Retinal pigment epithelial cell (primary cell): Measurements from ENCODE around the gene ASIC1.

Source experiments
- DNase-seq: peaks from one replicate; pipeline ENCODE4 v3.0.0-alpha.2; 2010; ENCODE audit warnings: low read depth
- H3K4me3 ChIP-seq: 2 replicates; pipeline ENCODE4 v1.5.1; 2011; ENCODE audit warnings: mild to moderate bottlenecking, low read length, control low read depth, moderate library complexity
- TF ChIP-seq, protein P1 (sequence below): conservative IDR thresholded peaks from 2 replicates; pipeline ENCODE4 v1.5.1; 2011; ENCODE audit warnings: low read depth, low read length, control low read depth, inconsistent platforms

Gene ASIC1

DNA sequence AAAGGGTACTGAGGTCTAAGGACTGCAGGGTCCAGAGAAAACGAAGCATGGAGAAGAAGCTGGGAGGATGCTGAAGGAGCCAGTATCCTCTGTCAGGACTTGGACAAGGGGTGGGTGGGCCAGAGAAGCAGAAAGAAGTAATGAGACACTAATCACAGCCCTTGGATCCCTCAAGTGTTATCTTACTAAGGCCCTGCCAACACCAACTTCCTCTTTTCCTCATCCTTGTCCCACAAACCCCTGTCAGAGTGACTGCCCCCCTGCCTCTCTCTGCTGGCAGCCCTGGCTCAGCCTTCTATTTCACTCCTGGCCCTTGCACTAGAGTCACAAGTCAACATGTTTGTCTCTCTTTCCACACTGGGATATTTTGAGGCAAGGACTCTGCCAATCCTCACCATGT lies 3.8 kb upstream of the ASIC1 start:
- DNase-seq, result no peak
- TF ChIP-seq, protein P1, sequence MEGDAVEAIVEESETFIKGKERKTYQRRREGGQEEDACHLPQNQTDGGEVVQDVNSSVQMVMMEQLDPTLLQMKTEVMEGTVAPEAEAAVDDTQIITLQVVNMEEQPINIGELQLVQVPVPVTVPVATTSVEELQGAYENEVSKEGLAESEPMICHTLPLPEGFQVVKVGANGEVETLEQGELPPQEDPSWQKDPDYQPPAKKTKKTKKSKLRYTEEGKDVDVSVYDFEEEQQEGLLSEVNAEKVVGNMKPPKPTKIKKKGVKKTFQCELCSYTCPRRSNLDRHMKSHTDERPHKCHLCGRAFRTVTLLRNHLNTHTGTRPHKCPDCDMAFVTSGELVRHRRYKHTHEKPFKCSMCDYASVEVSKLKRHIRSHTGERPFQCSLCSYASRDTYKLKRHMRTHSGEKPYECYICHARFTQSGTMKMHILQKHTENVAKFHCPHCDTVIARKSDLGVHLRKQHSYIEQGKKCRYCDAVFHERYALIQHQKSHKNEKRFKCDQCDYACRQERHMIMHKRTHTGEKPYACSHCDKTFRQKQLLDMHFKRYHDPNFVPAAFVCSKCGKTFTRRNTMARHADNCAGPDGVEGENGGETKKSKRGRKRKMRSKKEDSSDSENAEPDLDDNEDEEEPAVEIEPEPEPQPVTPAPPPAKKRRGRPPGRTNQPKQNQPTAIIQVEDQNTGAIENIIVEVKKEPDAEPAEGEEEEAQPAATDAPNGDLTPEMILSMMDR, result no peak
- H3K4me3 ChIP-seq, result no peak overlapping the region

DNA sequence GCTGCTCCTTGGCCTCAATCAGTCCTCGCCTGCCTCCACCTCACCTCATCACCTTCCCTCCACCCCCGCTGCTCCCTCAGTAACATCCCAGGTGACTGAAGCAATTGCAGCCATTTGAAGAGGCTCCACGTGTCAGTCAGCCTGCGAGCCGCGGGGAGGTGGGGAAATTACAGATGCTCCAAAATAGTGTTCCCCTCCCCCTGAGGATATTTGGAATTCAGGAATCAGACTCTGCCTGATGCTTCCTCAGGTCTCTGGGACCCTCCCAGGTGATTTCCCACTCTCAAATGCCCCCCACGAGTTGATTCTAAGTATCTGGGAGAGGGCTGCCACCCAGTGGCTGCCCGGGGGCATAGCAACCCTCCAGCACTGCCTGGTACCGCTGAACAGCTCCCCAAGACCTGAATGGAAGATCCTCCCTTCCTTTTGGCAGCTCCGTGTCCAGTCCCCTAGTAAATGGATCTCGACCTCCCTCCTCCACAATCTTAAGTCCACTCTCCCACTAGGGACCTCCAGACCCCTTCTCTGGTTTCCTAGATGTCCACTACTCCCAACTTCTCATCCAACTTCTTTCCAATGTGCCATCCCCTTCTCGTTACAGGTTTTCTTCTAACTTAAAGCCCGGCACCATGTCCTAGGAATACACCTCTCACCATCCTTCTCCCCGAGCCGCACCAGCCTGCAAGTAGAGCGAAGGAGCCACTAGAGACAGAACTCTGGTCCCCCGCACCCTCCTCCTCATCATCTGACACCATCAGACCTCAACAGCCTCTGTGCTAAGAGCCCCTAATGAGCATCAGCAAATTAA lies 1.4 kb upstream of the ASIC1 start:
- H3K4me3 ChIP-seq, result no peak overlapping the region
- DNase-seq, result no peak
- TF ChIP-seq, protein P1, result peak; percentile 97

GRCh38 chr12:50056639-50056976 lies 788 bp upstream of the ASIC1 start:
- TF ChIP-seq, protein P1, result no peak
- H3K4me3 ChIP-seq, result peak overlapping the region; percentile 58
- DNase-seq, result no peak

DNA sequence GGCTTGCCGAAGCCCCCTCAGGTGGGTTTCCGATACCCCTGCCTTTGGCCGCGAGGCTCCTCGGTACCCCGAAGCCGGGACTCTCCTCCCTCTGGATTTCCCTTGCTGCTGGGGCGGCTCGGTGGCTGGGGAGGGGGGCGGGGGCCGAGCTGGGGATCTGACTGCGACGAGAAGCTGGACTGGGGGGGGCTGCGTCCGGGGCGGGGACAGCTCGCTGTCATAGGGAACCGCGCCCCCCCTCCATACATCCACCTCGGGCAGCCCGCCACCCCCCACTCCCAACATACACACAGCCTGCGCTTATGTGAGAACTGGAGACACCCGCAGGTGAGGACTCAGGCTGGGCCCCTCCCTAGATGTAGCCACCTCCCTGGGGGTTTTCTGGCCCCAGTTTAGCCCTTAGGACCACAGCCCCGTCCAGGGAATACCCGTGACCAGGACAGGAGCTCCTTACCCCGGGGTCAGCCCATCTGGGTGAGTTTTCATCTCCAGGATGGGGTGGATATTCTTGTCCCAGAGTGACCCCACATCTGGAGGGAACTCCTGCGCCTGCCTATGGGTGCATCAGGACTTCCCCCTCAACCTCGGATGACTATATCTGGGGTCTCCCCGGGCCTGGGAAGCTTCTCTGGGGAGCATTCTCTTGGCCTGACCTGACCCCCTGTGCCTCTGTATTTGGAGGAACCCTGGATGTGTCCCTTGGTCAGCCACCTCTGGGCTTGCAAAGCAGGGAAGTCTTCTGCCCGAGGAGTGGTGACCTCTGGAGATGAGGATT lies 687 bp downstream of the ASIC1 start:
- TF ChIP-seq, protein P1, result no peak
- peak overlapping the region; percentile 58 for H3K4me3 ChIP-seq
- DNase-seq, result no peak

GRCh38 chr12:50058743-50059312 lies 1.4 kb downstream of the ASIC1 start:
- no peak for DNase-seq
- TF ChIP-seq, protein P1, result no peak

DNA sequence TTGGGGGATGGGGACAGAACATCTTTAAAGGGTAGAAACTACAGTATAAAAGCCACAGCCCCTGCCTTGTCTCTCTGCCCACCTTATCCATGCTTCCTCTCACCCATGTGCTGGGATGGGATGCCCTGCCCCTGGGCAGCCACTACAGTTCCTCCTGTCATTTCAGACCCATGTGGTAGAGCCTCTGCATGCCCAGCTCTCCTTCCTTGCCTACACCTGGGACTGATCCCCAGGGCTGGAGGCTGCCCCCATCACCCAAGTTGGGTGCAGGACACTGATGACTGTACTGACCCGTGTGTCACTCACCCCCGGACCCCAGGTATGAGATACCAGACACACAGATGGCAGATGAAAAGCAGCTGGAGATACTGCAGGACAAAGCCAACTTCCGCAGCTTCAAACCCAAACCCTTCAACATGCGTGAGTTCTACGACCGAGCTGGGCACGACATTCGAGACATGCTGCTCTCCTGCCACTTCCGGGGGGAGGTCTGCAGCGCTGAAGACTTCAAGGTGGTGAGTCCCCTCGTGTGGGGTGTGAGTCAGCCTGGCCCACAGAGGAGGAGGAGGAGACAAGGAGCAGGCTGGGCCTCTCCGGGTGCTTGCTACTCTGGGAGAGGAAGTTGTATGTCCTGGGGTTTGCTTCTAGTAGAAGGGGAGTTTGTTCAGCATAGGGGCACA lies 2.2 kb downstream of the ASIC1 start:
- no peak overlapping the region for H3K4me3 ChIP-seq
- TF ChIP-seq, protein P1, result no peak
- no peak for DNase-seq

More at GRCh38 chr12:50058743-50059312, 1.4 kb downstream of the ASIC1 start:
- H3K4me3 ChIP-seq, result no peak overlapping the region
